Ascending aorta (tissue), 2 donors: Measurements from ENCODE around the gene CCSER1. TPM values are rescaled to one million over a fixed set of nuclear protein-coding genes. Genes with fewer than 3 reads are reported as not detected.
"Not testable (repeated sequence)": the region's sequence is repeated elsewhere in the genome, so short reads cannot be mapped to it uniquely, and the experiment has no call there.

Experiments used
- DNase-seq, 2 donors: peaks; one replicate each; pipeline ENCODE4 v3.0.0-alpha.2; 2019; ENCODE audit warnings: low spot score in 2 of 2
- H3K27ac ChIP-seq, 2 donors: fragments of 200-600 bp; sonication (generic); one replicate each; pipeline ENCODE4 v1.5.1; 2016 to 2017; ENCODE audit warnings: mild to moderate bottlenecking in 1 of 2
- H3K27me3 ChIP-seq: fragments of 200-600 bp; sonication (generic); one replicate; pipeline ENCODE4 v1.5.1; 2017
- H3K36me3 ChIP-seq, 2 donors: fragments of 200-600 bp; sonication (generic); one replicate each; pipeline ENCODE4 v1.5.1; 2016
- H3K4me1 ChIP-seq, 2 donors: fragments of 200-600 bp; sonication (generic); one replicate each; pipeline ENCODE4 v1.5.1; 2016 to 2017; ENCODE audit warnings: mild to moderate bottlenecking in 1 of 2
- H3K4me3 ChIP-seq, 2 donors: fragments of 200-600 bp; sonication (generic); one replicate each; pipeline ENCODE4 v1.5.1; 2016 to 2017; ENCODE audit warnings: mild to moderate bottlenecking in 1 of 2
- H3K9me3 ChIP-seq, 2 donors: fragments of 200-600 bp; sonication (generic); one replicate each; pipeline ENCODE4 v1.5.1; 2016
- CTCF ChIP-seq, 3 experiments: fragments of 200-600 bp in 2 of 3; fragments of 450-650 bp in 1 of 3; sonication (generic) in 2 of 3; IDR thresholded peaks; one replicate each; pipeline ENCODE4 v1.5.1; 2016 to 2019; ENCODE audit warnings: antibody characterized with exemption in 3 of 3, mild to moderate bottlenecking in 1 of 3, moderate library complexity in 1 of 3
- intact Hi-C: fragments of 100-400 bp; cut with DNase I; formaldehyde crosslinking; loops from one replicate; pipeline ENCODE4 v1.15.1; 2023
- total RNA-seq: library from RNA; depleted of rRNA; stranded (reverse); fragments of >200 nt; gene quantifications from one replicate; pipeline ENCODE4 v1.1.0, GENCODE V29; 2016

Gene CCSER1
- total RNA-seq, 1 donor from 2014 or later: 8.9 TPM

GRCh38 chr4:91089178-91089577 is 962.0 kb downstream of the CCSER1 start:
- H3K36me3 ChIP-seq: no peaks in the 10 kb centered on the region
- no peak overlapping the region for H3K27ac ChIP-seq
- no peaks in the 10 kb centered on the region for H3K27me3 ChIP-seq
- H3K4me3 ChIP-seq: no peak overlapping the region
- no peak for DNase-seq
- H3K9me3 ChIP-seq: no peaks in the 10 kb centered on the region
- no peaks in the 10 kb centered on the region for H3K4me1 ChIP-seq
- intact Hi-C loops: no loop called here
- no peak for TF ChIP-seq CTCF (IDR thresholded peaks at IDR 0.05)

- Histone ChIP-seq H3K4me3 (no peak overlapping the region), H3K4me1 (no peaks in the 10 kb centered on the region), H3K36me3 (no peaks in the 10 kb centered on the region), H3K27ac (no peak overlapping the region), H3K9me3 (no peaks in the 10 kb centered on the region), H3K27me3 (no peaks in the 10 kb centered on the region)
- no peak for DNase-seq
- no peak for TF ChIP-seq CTCF (IDR thresholded peaks at IDR 0.05)
- intact Hi-C loops: no loop called here
Measured at GRCh38 chr4:91092398-91092980, 965.3 kb downstream of the CCSER1 start.

- intact Hi-C loops: not testable (repeated sequence)
Measured at GRCh38 chr4:91094220-91094619, 967.0 kb downstream of the CCSER1 start.

GRCh38 chr4:91099666-91100065 is 972.5 kb downstream of the CCSER1 start:
- intact Hi-C loops: no loop called here
- H3K36me3 ChIP-seq: no peaks in the 10 kb centered on the region

More at GRCh38 chr4:91094220-91094619, 967.0 kb downstream of the CCSER1 start:
- H3K9me3 ChIP-seq, H3K27me3 ChIP-seq, H3K36me3 ChIP-seq, DNase-seq, H3K4me1 ChIP-seq, H3K27ac ChIP-seq, H3K4me3 ChIP-seq: not testable (repeated sequence)

GRCh38 chr4:91108751-91109150 is 981.6 kb downstream of the CCSER1 start:
- intact Hi-C loops: no loop called here
- Histone ChIP-seq H3K4me1 (no peaks in the 10 kb centered on the region), H3K27ac (no peak overlapping the region), H3K4me3 (no peak overlapping the region), H3K9me3 (no peaks in the 10 kb centered on the region), H3K27me3 (no peaks in the 10 kb centered on the region), H3K36me3 (no peaks in the 10 kb centered on the region)
- no peak for TF ChIP-seq CTCF (IDR thresholded peaks at IDR 0.05)
- no peak for DNase-seq

More at GRCh38 chr4:91099666-91100065, 972.5 kb downstream of the CCSER1 start:
- Histone ChIP-seq H3K4me1 (no peaks in the 10 kb centered on the region), H3K4me3 (no peak overlapping the region), H3K27ac (no peak overlapping the region), H3K27me3 (no peaks in the 10 kb centered on the region), H3K9me3 (no peaks in the 10 kb centered on the region)
- no peak for DNase-seq
- TF ChIP-seq CTCF (IDR thresholded peaks at IDR 0.05): no peak

GRCh38 chr4:91111556-91111955 is 984.4 kb downstream of the CCSER1 start:
- Histone ChIP-seq H3K27me3 (no peaks in the 10 kb centered on the region), H3K27ac (no peak overlapping the region), H3K9me3 (no peaks in the 10 kb centered on the region), H3K4me1 (no peaks in the 10 kb centered on the region), H3K4me3 (no peak overlapping the region), H3K36me3 (no peaks in the 10 kb centered on the region)
- intact Hi-C loops: no loop called here
- no peak for DNase-seq
- TF ChIP-seq CTCF (IDR thresholded peaks at IDR 0.05): no peak
